HG03280 (cell line): ENCODE data around the gene CRB1.

Experiments
- ATAC-seq: cut with Tn5 transposase; IDR thresholded peaks from one replicate; pipeline ENCODE4 v1.9.1; 2021; ENCODE audit warnings: mild to moderate bottlenecking, moderate library complexity; ENCODE audit not compliant: unreplicated experiment

Gene CRB1

GRCh38 chr1:197268012-197268411 lies at the start of gene CRB1:
TSS of gene CRB1 (plus strand) at chr1:197268252. CDS start at chr1:197268413, 161 bp downstream.
- ATAC-seq = no peak

DNA sequence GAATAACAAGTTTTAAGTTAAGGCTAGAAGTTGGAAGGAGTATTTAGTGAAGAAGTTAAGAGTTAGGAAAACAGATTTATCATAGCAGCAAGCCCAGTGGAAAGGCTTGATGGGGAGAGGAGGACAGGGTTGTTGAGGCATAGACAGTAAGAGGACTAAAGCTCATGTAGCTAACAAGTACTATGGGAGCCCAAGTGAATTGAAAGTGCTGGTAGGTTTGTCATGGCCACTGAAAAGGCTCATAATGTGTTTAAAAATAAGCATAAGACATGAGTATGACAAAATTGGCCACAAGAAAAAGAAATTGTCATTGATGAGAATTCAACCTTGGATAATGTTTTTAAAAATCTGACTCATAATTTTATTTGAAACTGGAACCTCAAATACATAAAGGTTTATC lies 49.2 kb upstream of the CRB1 start:
- ATAC-seq = no peak

DNA sequence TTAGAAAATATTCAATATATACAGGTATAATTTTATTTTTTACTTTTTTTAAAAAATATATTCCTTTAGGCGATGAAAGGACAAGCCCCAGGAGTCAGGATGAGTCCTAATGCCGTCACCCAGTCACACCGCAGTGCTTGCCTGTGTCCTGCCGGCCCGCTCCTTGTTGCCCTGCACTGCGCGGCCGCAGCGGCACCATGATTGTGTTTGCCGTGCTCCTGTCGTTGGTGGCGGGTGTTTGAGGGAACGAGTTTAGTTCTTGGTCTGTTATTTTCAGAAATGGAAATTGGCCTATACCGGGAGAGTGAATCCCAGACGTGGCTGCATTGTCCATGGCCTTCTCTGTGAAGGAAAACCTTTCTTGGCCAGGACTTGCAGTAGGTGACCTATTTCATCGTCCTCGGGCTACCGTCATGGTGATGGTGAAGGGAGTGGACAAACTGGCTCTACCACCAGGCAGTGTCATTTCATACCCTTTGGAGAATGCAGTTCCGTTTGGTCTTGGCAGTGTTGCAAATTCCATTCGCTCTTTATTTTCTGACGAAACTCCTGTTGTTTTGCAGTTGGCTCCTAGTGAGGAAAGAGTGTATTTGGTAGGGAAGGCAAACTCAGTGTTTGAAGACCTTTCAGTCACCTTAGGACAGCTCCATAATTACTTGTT lies 45.9 kb upstream of the CRB1 start:
- ATAC-seq = no peak

DNA sequence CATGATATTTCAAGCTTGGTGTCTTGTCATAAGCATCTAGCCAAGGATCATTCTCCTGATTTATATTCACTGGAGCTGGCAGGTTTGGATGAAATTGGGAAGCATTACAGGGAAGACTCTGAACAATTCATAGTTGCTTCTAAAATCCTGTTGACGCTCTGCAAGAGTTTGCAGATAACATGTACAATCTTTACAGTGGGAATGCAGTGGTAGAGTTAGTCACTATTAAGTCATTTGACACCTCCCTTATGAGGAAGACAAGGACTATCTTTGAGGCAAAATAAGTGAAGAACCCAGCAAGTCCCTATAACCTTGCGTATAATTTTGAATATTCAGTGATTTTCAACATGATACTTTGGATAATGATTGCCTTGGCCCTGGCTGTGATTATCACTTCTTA lies 45.3 kb upstream of the CRB1 start:
- no peak for ATAC-seq

DNA sequence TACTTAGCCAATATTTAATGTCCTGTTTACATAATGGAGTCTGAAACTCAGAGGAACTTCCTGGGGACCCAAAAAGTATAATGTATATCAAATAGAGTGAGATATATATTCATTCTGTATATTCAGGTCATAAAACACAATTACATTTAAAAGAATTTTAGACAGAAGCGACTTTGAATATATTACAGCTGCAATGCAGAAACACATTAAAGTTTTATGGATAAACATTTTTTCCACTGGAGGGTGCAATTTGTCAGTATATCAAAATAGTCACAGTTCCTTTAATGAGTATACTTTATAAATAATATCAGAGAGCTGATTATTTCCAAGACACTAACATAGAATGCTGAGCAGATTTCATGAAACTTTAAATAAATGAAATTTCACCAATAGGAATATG lies 43.9 kb upstream of the CRB1 start:
- no peak for ATAC-seq

- ATAC-seq = no peak
Measured at GRCh38 chr1:197225611-197226010, 42.4 kb upstream of the CRB1 start.

DNA sequence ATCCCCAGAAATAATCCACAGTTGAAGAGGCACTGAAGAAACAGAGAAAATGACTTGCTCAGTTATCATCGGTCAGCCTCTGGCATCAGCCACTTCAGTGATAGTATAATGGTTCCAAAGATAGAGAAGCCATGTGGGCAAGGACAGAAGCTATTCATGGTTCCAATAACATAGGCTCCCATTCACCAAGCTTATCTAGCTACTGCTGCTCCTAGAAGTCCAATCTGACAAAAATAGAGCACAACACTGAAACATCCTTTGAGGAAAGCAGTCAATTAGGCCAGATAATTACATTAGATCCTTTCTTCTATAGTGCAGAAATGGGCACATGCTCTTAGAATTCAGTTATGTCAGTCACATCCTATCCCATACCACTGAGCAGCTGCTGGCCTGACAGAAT lies 33.5 kb upstream of the CRB1 start:
- ATAC-seq = no peak

DNA sequence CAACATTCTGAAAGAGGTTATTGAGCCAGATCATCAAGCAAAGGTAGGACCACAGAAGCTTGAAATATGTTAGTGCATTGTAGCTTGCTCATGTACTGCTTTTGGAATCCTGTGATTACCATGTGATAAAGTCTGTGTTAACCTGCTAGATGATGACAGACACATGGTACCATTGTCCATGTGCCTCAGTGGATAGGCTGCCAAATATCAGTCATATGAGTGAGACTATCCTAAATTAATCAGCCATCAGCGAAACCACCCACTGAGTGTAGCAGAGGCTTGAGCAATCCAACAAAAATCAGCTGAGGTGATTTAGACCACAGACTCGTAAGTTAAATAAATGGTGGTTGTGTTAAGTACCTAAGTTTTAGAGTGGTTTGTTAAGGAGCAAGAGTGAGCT lies 32.7 kb upstream of the CRB1 start:
- no peak for ATAC-seq

GRCh38 chr1:197247465-197247864 lies 20.6 kb upstream of the CRB1 start:
- no peak for ATAC-seq

DNA sequence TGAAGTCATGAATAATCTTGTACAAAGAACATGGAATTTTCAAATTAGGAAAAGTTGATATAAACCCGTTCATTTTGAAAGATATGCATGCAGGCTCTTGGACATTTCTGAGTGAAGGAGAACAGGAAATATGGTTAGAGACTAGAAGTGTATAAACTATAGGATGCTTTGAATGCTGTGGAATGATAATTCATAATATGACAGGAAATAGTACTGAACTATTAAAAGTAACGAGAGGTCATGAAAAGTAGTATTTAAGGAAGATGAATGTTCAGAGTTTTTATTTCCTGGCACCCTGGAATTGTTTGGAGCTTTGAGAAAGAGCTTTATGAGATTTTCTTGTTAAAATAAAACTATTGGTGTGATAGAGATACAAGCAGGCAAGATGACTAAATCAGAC lies 18.7 kb upstream of the CRB1 start:
- no peak for ATAC-seq

DNA sequence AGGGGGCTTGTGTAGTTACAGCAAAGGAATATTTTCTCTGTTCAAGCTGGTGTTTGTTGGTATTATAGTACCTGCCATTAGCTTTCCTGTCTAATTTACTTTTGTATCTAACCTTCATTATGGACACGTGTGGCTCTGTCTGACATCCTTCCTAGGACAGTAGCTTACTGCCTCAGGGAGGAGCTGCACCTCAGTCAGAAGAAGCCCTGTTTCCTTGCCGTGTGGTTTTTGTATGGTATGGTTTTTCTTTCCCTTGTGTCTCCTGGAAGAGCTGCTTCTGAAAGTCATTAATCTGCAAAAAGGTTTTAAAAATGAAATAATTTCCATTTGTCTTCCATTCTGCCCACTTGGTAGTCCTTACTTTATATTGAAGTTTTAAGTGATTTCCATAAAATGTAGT lies 17.4 kb upstream of the CRB1 start:
- no peak for ATAC-seq

- no peak for ATAC-seq
Measured at GRCh38 chr1:197252973-197253372, 15.1 kb upstream of the CRB1 start.

DNA sequence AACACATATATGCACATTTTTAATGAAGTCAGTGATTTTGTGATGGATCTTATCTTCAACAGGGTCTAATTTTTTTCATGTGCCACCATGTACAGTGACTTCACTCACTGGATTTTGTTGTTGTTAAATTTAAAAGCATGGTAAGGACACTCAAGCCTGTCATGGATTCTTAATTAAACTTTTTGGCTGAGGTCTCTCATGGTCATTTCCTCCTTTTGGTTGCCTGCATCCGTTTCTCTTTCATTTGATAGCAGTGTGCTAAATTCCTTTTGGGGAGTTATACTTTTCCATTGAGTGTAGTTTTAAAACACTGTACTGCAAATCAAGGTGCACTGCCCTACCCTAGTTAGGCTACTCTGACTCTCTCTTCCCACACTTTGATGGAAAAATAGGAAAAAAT lies 13.2 kb upstream of the CRB1 start:
- no peak for ATAC-seq

DNA sequence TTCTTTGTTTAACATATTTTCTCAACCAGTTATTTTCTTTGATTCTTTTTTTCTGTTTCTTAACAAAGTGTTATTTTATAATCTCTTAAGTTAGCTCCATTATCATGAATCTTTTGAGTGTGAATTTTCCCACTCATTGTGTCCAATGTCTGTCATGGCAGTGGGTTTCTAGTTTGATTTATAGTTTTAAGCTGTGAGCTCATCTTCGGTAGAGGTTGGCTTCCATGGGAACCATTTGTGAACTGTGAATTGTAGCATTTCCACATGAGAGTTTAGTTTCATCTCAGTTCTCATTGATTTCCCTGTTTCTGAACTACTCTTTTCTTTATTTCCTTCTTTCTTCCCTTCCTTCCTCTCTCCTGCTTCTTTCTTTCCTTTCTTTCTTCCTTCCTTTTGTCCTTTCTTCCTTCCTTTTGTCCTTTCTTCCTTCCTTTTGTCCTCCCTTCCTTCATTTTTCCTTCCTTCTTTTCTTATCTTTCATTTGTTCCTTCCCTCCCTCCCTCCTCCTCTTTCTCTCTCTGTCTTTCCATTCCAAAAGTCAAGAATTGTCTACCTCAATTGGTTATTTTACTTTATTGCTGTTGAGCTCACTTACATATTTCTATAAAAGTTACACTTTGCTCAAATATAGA lies 3.0 kb upstream of the CRB1 start:
- no peak for ATAC-seq

GRCh38 chr1:197269053-197269452 lies 1.0 kb downstream of the CRB1 start:
- ATAC-seq = no peak

- no peak for ATAC-seq
Measured at GRCh38 chr1:197272791-197273190, 4.7 kb downstream of the CRB1 start.

DNA sequence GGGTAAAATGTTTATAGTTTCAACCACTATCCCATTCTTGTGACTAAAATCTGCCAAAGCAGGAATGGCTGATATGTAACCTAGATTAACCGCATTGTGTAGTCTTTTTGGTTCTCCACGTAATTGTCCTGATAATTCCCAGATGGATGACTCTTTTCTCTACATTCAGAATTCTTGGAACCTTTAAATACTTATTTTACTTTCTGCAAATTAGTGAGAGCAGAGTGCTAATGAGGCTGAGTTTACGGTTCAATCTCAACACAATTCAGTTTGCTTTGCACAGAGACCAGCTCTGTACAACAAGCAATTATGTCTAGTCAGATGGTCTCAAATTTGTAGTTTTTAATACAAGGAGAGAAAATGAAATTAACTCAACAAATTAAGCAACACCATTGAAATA lies 9.1 kb downstream of the CRB1 start:
- no peak for ATAC-seq

- no peak for ATAC-seq
Measured at GRCh38 chr1:197284325-197284724, 16.3 kb downstream of the CRB1 start.

- ATAC-seq = no peak
Measured at GRCh38 chr1:197284966-197285365, 16.9 kb downstream of the CRB1 start.

- no peak for ATAC-seq
Measured at GRCh38 chr1:197285526-197286205, 17.6 kb downstream of the CRB1 start.

DNA sequence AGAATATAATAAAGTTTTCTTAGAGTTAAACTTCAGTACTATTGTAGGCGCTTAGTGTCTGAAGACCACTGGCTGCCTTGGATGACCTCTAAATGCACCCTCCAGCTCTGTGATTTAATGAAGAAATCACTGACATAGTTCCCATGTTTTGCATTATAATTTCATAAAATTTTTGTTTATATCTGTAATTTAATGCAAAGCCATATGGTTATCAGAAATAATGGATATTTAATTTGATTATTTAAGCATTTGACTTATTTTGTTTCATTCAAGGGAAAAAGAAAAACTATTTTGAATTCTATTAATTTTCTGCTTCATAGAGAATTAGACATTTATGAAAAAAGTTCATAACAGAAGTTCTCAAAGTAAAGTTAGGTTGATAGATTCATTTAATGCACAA lies 18.6 kb downstream of the CRB1 start:
- no peak for ATAC-seq

- ATAC-seq = no peak
Measured at GRCh38 chr1:197287863-197288262, 19.8 kb downstream of the CRB1 start.
